Mucosa of stomach (tissue), 1 donor: ENCODE data around the gene MED12.
A peak's percentile ranks its signal among the peaks of the same experiment; 100 is the strongest.
"Not testable (repeated sequence)": the region's sequence is repeated elsewhere in the genome, so short reads cannot be mapped to it uniquely, and the experiment has no call there.

ENCODE experiments used
- H3K27me3 ChIP-seq: one replicate; pipeline ENCODE4 v1.7.0; 2013; ENCODE audit warnings: mild to moderate bottlenecking, low read length; ENCODE audit not compliant: control insufficient read depth, insufficient read depth
- H3K36me3 ChIP-seq: one replicate; pipeline ENCODE4 v1.7.0; 2013; ENCODE audit warnings: low read length; ENCODE audit not compliant: control insufficient read depth, insufficient read depth
- H3K4me1 ChIP-seq: one replicate; pipeline ENCODE4 v1.7.0; 2013; ENCODE audit warnings: mild to moderate bottlenecking, low read length; ENCODE audit not compliant: control insufficient read depth, insufficient read depth
- H3K4me3 ChIP-seq: one replicate; pipeline ENCODE4 v1.7.0; 2013; ENCODE audit warnings: low read length
- H3K9ac ChIP-seq: one replicate; pipeline ENCODE4 v1.7.0; 2013; ENCODE audit warnings: mild to moderate bottlenecking, low read length, moderate library complexity
- H3K9me3 ChIP-seq: one replicate; pipeline ENCODE4 v1.7.0; 2013; ENCODE audit warnings: mild to moderate bottlenecking, low read length, moderate library complexity; ENCODE audit not compliant: control insufficient read depth
- donor health status: Pancreatic carcinoma.

The MED12 gene

GRCh38 chrX:71170660-71171059 is 52.3 kb downstream of the MED12 start:
- H3K4me1 ChIP-seq = no peaks in the 10 kb centered on the region
- H3K9ac ChIP-seq = no peak overlapping the region
- no peaks in the 10 kb centered on the region for H3K27me3 ChIP-seq
- H3K36me3 ChIP-seq = no peaks in the 10 kb centered on the region
- H3K4me3 ChIP-seq = no peak overlapping the region
- H3K9me3 ChIP-seq = no peaks in the 10 kb centered on the region

DNA sequence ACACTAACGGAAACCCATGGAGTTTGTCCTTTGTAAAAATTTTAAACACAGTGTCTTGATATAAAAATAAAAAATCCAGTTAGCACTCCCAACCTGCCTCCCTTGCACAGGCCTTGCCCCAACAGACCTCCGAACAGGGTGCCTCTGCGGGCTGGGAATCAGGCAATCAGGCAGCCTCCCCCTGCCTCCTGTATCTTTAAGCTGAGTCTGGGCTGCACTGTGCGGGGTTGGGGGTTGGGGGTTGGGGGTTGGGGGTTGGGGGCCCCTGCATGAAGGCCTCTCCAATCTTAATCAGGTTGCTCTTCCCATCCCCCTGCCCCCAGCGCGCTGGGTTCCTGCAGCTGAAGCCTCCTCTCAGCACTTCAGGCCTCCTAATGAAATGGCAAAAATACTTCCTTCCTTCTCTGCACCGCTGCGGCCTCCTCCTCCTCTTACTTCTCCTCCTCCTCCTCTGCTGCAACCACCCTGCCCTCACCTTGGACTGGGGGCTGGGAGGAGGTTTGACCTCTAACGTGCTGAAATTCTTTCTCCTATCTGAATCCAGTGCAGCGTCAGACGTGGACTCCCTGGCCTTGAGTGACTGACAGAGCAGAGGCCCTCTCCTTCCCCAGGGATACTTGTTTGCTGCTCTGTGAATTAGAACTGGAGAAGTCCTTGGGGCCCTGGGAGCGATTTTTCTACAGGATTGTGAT is 52.9 kb downstream of the MED12 start:
- Histone ChIP-seq H3K27me3 (no peaks in the 10 kb centered on the region), H3K4me3 (no peak overlapping the region), H3K4me1 (no peaks in the 10 kb centered on the region), H3K9me3 (no peaks in the 10 kb centered on the region), H3K9ac (no peak overlapping the region), H3K36me3 (no peaks in the 10 kb centered on the region)

- Histone ChIP-seq H3K9ac (no peak overlapping the region), H3K4me3 (no peak overlapping the region), H3K4me1 (no peaks in the 10 kb centered on the region), H3K9me3 (no peaks in the 10 kb centered on the region), H3K27me3 (no peaks in the 10 kb centered on the region), H3K36me3 (no peaks in the 10 kb centered on the region)
These were observed 55.0 kb downstream of the MED12 start for GRCh38 chrX:71173440-71173839.

DNA sequence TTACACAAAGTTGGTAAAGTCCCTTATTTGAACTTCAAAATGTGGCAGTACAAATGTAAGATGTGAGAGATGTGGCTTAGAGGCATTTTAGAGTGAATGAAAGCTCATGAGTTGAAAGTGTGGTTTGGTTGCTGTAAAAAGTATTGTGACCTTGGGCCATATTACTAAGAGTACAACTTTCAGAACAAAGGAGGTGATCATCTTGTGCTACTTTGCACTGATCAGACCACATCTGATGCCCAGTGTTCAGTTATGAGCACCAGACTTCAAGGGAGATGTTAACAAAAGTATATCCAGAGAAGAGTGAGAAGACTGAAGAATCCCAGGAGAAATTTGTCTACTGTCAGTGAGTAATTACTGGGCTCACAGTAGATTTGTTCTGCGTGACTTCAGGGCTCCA is 56.4 kb downstream of the MED12 start:
- Histone ChIP-seq H3K9ac (no peak overlapping the region), H3K9me3 (no peaks in the 10 kb centered on the region), H3K4me3 (no peak overlapping the region), H3K36me3 (no peaks in the 10 kb centered on the region), H3K27me3 (no peaks in the 10 kb centered on the region), H3K4me1 (no peaks in the 10 kb centered on the region)

- Histone ChIP-seq H3K9me3 (no peaks in the 10 kb centered on the region), H3K4me1 (no peaks in the 10 kb centered on the region), H3K36me3 (no peaks in the 10 kb centered on the region), H3K27me3 (no peaks in the 10 kb centered on the region), H3K9ac (no peak overlapping the region), H3K4me3 (no peak overlapping the region)
These were observed 57.1 kb downstream of the MED12 start for GRCh38 chrX:71175531-71175930.

GRCh38 chrX:71177327-71177726 is 58.9 kb downstream of the MED12 start:
- no peaks in the 10 kb centered on the region for H3K27me3 ChIP-seq
- H3K4me1 ChIP-seq = no peaks in the 10 kb centered on the region
- H3K4me3 ChIP-seq = no peak overlapping the region
- no peaks in the 10 kb centered on the region for H3K36me3 ChIP-seq
- H3K9me3 ChIP-seq = no peaks in the 10 kb centered on the region
- no peak overlapping the region for H3K9ac ChIP-seq

DNA sequence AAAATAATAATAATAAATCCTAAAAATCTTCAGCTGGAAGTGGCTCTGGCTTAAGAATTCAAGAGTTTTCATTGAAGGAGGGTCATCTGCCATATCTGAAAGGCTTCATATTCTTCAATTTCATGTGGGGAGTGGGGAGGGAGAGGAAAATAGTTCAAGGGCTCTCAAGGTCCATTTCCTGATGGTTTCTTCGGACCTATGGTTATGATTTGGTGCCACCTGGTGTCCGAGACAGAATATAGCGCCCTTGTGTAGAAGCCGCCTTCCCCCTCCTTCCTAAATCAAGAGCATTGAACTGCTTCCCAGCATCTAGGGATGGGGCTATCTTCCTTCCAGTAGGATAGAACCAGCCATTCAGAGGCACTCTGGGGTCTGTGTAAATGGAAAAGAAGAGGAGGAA is 60.5 kb downstream of the MED12 start:
- no peaks in the 10 kb centered on the region for H3K9me3 ChIP-seq
- H3K4me1 ChIP-seq = peaks cover 6% of the 10 kb centered on the region
- H3K36me3 ChIP-seq = no peaks in the 10 kb centered on the region
- no peak overlapping the region for H3K4me3 ChIP-seq
- H3K27me3 ChIP-seq = no peaks in the 10 kb centered on the region
- H3K9ac ChIP-seq = no peak overlapping the region

- H3K9me3 ChIP-seq, H3K9ac ChIP-seq, H3K36me3 ChIP-seq, H3K4me3 ChIP-seq, H3K27me3 ChIP-seq, H3K4me1 ChIP-seq: not testable (repeated sequence)
These were observed 62.3 kb downstream of the MED12 start for GRCh38 chrX:71180579-71181265.

DNA sequence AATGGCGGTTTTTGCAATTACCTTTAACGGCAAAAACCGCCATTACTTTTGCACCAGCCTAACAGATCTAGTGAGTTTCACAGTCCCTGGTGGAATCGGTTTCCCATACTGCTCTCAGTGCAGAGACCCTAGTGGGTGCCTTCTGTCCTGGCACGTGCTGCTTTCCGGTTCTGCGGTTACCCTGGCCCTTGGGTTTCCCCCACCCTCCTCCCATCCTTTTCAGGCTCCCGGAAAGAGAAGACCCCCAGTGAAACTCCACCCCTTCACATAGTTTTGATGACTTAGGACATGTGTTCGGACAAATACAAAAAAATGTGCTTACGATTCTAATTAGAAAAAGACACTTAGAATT is 63.1 kb downstream of the MED12 start:
- H3K9me3 ChIP-seq = no peaks in the 10 kb centered on the region
- peaks cover 6% of the 10 kb centered on the region for H3K4me1 ChIP-seq
- no peaks in the 10 kb centered on the region for H3K36me3 ChIP-seq
- H3K9ac ChIP-seq = peak overlapping the region; percentile 76
- H3K4me3 ChIP-seq = peak overlapping the region; percentile 60
- H3K27me3 ChIP-seq = no peaks in the 10 kb centered on the region

DNA sequence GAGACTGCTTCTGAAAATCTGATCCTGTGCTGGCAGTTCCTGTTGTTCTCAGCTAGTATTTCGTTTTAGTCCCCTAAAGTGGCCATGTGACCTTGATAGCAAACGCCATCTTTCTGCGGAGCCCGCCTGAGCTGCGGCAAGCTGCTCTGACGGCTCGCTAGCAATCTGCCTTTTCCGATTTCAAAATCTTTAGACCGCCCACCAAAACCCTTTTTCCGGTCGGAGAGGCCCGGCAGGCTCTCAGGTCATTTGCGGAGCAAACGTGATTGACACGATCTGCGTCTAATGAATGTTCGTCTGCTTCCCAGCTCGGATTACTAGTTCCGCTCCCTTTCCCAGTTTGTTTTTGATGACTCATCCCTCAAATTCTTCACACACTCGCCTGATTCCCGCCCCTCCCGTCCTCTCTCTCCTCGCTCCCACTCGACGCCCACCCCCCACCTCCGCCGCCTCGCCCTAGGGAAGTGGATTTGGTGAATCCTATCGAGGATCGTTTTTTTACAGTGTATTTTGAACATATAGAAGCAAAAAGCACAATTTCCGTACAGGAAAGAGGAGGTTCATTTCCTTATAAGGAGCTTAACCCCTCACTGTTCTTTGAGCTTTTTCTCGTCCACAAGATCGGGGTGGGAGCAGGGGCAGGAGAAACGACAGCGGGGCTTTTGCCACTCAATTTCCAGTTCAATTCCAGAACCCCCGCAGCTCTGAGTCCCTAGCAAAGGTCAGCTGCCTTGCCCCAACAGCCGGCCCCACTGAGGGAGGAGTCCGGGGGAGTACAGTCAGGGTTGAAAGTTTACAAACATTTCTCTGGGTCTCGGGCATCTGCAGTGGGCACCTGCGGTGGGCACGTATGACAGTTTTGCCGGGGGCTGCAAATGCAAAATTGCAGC is 63.8 kb downstream of the MED12 start:
- Histone ChIP-seq H3K4me1 (peaks cover 6% of the 10 kb centered on the region), H3K9ac (peak overlapping the region; percentile 78), H3K36me3 (no peaks in the 10 kb centered on the region), H3K27me3 (no peaks in the 10 kb centered on the region), H3K4me3 (peak overlapping the region; percentile 60), H3K9me3 (no peaks in the 10 kb centered on the region)

- H3K9me3 ChIP-seq = no peaks in the 10 kb centered on the region
- peaks cover 6% of the 10 kb centered on the region for H3K4me1 ChIP-seq
- H3K4me3 ChIP-seq = peak overlapping the region; percentile 55
- H3K36me3 ChIP-seq = no peaks in the 10 kb centered on the region
- H3K9ac ChIP-seq = peak overlapping the region; percentile 78
- no peaks in the 10 kb centered on the region for H3K27me3 ChIP-seq
These were observed 64.5 kb downstream of the MED12 start for GRCh38 chrX:71182871-71183270.

GRCh38 chrX:71183341-71183740 is 64.9 kb downstream of the MED12 start:
- H3K36me3 ChIP-seq = no peaks in the 10 kb centered on the region
- no peaks in the 10 kb centered on the region for H3K27me3 ChIP-seq
- no peak overlapping the region for H3K4me3 ChIP-seq
- peaks cover 6% of the 10 kb centered on the region for H3K4me1 ChIP-seq
- H3K9me3 ChIP-seq = no peaks in the 10 kb centered on the region
- no peak overlapping the region for H3K9ac ChIP-seq
